Left lobe of liver (tissue), 2 donors: ENCODE results near the gene PRB3. TPM values are rescaled to one million over a fixed set of nuclear protein-coding genes. Genes with fewer than 3 reads are reported as not detected.
A peak's percentile ranks its signal among the peaks of the same experiment; 100 is the strongest.

ENCODE experiments used
- ATAC-seq: fragments of 200-7000 bp; cut with Tn5 transposase; one replicate; pipeline ENCODE4 v1.9.1; 2020; ENCODE audit warnings: mild to moderate bottlenecking, moderate library complexity
- DNase-seq: peaks from one replicate; pipeline ENCODE4 v3.0.0-alpha.2; 2020; ENCODE audit warnings: low spot score
- total RNA-seq: library from RNA; stranded (reverse); gene quantifications from one replicate; pipeline ENCODE4 v1.2.1, GENCODE V29; 2021
- donor health status: DM: no; HTN: no; CAD: no; lungs with moderate emphysema.
- donor health status: DM: no; HTN: yes; CAD: no.

The PRB3 gene
- total RNA-seq: not detected

DNA sequence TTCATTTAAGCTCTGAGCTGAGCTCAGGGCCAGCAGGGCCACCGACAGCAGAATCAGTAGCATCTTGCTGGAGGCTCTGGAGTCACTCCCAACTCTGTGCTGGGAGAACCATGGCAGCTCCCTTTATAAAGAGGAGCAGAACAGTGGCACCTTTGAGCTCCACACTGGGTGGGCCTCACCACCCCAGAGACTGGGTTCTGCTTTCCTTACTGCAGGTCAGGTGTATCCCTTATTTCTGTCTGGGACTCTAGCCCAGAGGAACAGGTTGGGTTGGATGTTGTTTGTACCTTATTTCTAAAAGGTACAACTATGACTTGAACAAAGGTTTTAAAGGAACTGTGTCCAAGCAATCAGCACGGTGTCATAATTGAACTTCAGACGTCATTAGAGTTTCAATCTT is at the start of gene PRB3:
Gene PRB3 (minus strand): TSS at position 101 of the 400 bp plus-strand sequence. CDS start 38 bp downstream, at position 63.
- ATAC-seq (no peak), DNase-seq (no peak)

DNA sequence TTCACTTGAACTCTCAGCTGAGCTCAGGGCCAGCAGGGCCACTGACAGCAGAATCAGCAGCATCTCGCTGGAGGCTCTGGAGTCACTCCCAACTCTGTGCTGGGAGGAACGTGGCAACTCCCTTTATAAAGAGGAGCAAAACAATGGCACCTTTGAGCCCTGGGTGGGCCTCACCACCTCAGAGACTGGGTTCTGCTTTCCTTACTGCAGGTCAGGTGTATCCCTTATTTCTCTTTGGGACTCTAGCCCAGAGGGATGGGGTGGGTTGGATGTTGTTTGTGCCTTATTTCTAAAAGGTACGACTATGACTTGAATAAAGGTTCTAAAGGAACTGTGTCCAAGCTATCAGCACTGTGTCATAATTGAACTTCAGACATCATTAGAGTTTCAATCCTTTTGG is 40.8 kb upstream of the PRB3 start, which contains the start of gene PRB4:
Gene PRB4 (minus strand): TSS at position 101 of the 400 bp plus-strand sequence. CDS start 38 bp downstream, at position 63.
- ATAC-seq: no peak

DNA sequence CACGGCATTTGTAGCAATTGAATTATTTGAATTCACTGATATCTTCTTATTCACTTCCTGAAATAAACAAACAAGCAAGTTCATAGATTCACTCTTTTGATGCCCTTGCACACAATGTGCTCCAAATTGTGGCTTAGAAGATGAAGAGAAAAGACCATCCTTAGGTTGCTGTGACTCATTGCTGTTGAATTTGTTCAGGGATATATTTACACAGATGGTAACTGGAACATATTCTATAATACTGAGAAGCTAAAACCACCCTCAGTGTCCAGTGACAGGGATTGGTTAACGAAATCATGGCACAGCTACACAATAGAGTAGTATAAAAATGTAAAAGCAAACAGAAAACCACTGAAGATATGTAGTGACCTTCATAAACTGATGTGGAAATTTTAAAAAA is 37.6 kb upstream of the PRB3 start:
- no peak for ATAC-seq
- DNase-seq: no peak

More for the DNA sequence above, 40.8 kb upstream of the PRB3 start, which contains the start of gene PRB4:
- DNase-seq: no peak

DNA sequence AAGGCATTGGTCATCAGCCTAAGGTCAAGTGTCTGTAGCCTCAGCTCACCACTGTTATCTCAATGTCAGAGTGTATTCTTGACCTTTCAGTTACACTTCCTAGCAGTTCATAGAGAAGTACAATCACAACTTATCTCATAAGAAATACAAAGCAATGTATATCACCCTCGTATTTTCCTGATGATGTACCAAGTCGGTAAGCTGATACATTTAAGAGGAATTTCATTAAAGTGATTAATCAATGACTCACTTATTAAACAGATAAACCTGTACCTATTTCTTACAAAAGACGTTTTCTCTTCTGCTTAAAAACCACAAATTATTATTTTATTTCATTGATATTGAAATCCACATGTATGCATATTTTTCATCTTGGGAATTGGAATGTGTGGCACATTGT is 3.9 kb upstream of the PRB3 start:
- no peak for ATAC-seq

DNA sequence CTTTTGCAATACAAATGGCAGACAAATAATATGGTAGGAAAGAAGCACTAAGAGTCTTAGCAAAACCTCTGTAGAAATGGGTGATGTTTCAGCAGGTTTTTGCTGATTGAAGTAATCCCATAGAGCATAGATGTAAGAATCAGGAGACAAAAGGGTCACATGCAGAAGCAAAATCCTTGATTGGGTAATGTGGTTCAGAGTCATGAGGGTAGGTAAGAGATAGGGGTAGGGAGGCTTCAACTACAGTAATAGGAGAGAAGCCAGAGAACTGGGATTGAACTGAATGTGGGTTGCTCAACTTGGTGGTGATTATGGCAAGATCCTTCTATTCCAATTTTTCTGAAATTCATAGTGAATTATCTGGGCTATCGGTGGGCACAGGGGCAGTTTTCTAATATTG is 5.0 kb downstream of the PRB3 start:
- ATAC-seq: no peak
- no peak for DNase-seq

More for the DNA sequence above, 3.9 kb upstream of the PRB3 start:
- DNase-seq: no peak

DNA sequence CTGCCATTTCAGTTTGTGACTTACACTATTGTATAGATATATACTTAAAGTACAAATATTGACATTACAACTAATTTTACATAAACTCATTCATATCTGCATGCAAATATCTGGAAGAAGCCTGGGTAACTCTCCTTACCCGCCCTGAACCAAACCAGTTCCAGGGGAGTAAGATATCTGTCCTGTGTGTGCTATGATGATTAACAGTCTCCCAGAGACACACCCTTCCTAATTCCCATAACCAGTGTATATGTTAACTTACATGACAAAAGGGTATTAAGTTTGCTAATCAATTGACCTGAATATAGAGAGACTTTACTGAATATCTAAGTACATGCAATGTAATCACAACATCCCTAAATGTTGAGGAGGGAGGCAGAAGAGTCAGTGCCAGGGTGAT is 23.0 kb downstream of the PRB3 start:
- DNase-seq (no peak), ATAC-seq (no peak)

DNA sequence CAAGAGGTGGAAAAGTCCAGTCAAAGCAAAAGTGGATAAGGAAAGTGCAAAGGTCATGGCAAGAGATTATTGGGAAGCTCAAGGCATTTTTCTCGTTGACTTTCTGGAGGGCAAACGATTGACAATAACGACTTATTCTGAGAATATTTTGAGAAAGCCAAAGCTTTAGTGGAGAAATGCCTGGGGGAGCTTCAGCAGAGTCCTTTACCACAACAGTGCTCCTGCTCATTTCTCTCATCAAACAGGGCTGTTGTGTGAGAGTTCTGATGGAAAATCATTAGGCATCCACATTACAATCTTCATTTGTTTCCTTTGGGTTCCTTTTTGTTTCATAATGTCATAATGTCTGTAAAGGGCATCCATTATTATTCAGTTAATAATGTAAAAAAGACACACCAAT is 26.9 kb downstream of the PRB3 start:
- ATAC-seq (no peak), DNase-seq (no peak)

DNA sequence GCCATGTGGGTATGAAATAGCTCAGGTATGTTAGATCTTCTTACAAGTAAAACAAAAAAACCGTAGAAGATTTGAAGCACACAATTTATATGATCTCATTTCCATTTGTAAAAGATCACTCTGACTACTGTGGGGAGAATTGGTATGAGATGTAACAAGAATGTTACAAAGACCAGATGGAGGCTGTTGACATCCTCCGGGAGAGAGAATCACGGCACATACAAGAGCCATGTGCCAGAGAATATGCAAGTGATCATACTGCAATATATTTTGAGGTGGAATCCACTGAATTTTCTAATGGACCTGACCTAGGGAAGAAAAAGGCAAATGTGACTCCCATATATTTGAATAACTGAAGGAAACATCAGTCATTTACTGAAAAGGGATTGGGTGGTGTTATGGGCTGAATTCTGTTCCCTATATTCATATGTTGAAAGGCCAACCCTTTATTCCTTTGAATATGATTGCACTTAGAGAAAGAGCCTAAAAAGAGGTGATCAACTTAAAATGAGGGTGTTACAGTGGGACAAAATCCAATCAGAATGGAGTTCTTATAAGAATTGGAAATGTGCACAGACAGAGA is 29.1 kb downstream of the PRB3 start:
- no peak for DNase-seq
- no peak for ATAC-seq

DNA sequence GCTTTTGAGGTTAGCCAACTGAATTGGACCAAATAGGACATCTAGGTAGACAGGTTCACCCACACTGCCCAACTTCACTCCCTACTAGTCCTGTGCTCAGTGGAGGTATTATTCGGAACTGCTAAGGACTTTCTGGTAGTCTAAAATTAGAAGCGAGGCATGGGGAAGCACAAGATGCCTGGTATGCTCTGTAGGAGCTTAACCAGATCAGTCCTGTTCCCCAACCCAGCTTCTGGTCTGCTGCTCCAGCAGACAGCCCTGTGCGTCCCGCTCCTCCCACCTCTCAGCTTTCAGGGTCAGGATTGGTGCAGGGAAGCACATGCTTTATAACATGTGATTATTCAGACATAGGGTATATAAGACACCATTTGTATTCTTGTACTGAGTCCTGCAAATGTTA is 31.2 kb downstream of the PRB3 start:
- no peak for DNase-seq
- no peak for ATAC-seq

DNA sequence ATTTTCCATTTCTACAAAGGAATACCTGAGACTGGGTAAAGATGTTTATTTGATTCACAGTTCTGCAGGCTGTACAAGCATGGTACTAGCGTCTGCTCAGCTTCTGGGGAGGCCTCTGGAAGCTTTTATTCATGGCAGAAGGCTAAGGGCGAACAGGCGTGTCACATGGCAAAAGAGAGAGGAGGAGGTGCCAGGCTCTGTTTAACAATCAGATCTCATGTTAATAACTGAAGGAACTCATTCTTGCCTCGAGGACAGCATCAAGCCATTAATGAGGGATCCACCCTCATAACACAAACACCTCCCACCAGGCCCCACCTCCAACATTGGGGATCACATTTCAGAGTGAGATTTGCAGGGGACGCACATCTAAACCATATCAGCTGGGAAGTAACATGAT is 36.0 kb downstream of the PRB3 start:
- DNase-seq (no peak), ATAC-seq (no peak)

DNA sequence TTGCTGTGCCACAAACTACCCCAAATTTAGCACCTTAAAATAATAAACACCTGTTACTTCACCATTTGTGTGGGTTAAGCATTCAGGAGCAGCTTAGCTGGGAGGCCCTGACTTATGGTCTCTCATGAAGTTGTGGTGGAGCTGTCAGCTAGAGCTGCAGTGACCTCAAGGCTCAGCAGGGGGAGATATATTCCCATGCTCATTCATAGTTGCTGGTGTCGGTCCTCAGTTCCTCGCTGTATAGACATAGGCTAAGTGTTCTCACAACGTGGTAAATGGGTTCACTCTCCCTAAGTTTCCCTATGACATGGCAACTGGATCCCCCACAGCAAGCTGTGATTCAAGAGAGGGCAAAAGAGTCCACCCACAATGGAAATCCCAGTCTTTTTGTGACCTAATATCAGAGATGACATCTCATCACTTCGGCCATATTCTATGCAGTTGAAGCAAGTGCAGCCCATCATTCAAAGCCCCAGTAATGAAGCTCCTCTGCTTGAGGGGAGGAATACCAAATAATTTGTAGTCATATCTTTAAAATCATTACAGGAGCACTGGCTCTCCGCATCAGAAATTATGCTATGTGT is 41.1 kb downstream of the PRB3 start:
- no peak for DNase-seq
- peak; percentile 84 for ATAC-seq

DNA sequence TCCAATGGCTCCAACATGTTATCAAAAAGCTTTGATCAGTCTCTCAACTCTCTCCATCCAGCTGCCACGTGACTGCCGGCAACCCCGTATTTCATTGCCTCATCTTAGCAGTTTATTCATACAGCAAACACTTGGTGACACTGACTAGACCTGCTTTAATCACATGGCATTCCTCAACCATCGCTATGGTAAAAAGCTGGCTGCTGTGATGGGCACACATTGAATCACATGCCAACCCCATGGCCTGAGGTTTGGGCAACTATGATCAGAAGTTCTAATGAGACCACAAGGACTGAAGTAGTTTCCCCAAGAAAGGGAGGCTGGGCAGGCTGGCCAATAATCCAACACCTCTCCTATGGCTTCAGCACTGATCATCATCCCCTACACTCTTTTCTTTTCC is 42.1 kb downstream of the PRB3 start:
- ATAC-seq (no peak), DNase-seq (no peak)

Other genes with a start within 250 kb of the PRB3 start
- gene TAS2R19, start 247.1 kb downstream of the PRB3 start, total RNA-seq: 0.78 TPM
- gene TAS2R31, start 238.3 kb downstream of the PRB3 start, total RNA-seq: 1.0 TPM
- 0.38 TPM for gene TAS2R46, start 207.4 kb downstream of the PRB3 start, total RNA-seq
- gene TAS2R43, start 177.4 kb downstream of the PRB3 start, total RNA-seq: not detected
- 1.4 TPM for gene TAS2R30, start 135.1 kb downstream of the PRB3 start, total RNA-seq
- 6.4 TPM for gene SMIM10L1, start 98.5 kb downstream of the PRB3 start, total RNA-seq
- not detected for gene TAS2R42, start 82.8 kb downstream of the PRB3 start, total RNA-seq
- not detected for gene PRB4, start 40.7 kb upstream of the PRB3 start, total RNA-seq
- not detected for gene PRB2, start 125.9 kb upstream of the PRB3 start, total RNA-seq